Measurements from ENCODE around the gene DPH7. TPM values are rescaled to one million over a fixed set of nuclear protein-coding genes. Genes with fewer than 3 reads are reported as not detected.

DPH7 gene
- total RNA-seq, 3 donors from 2014 or later (not counting 1 experiment from before 2014, with no cell fraction given), result 39.5 to 51.0 (median 48.5) TPM

DNA sequence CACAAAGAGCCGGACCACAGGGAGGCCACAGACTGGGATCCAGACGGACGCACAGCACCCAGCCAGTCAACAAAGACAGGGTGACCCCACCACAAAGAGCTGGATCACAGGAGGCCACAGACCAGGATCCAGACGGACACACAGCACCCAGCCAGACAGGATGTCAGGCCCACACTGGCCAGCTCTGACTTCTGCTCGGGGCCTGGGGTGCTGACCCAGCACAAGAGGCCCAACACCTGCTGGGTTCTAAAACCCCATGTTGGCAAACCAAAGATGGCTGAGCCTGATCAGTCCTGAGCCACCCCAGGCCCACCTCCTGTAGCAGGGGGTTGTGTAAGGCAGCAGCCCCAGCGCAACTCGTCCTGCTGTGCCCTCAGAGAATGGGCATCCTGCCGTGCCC is 5.2 kb upstream of the DPH7 start:
- Mint-ChIP-seq H3K9me3 (no peaks in the 10 kb centered on the region), H3K4me1 (peaks cover 6 to 13% of the 10 kb centered on the region in 2 donors), H3K4me3 (no peak overlapping the region), H3K27me3 (ENCODE audit: low read depth in 2 of 2) (no peaks in the 10 kb centered on the region), H3K27ac (no peak overlapping the region), H3K36me3 (no peaks in the 10 kb centered on the region)
- H3K9me3 ChIP-seq (ENCODE audit: control insufficient read depth, insufficient read depth, low read length), result no peaks in the 10 kb centered on the region
- no peak overlapping the region for H3K4me3 ChIP-seq (ENCODE audit: low read length)
- WGBS (ENCODE audit: insufficient coverage), result 95% methylated on average over 8 of the region's 8 CpGs
- ATAC-seq, result no peak
- H3K4me1 ChIP-seq (ENCODE audit: control insufficient read depth, insufficient read depth, low read length), result peaks cover 6% of the 10 kb centered on the region
- intact Hi-C loops (cut with micrococcal nuclease), result no loop called here
- TF ChIP-seq, protein P1, sequence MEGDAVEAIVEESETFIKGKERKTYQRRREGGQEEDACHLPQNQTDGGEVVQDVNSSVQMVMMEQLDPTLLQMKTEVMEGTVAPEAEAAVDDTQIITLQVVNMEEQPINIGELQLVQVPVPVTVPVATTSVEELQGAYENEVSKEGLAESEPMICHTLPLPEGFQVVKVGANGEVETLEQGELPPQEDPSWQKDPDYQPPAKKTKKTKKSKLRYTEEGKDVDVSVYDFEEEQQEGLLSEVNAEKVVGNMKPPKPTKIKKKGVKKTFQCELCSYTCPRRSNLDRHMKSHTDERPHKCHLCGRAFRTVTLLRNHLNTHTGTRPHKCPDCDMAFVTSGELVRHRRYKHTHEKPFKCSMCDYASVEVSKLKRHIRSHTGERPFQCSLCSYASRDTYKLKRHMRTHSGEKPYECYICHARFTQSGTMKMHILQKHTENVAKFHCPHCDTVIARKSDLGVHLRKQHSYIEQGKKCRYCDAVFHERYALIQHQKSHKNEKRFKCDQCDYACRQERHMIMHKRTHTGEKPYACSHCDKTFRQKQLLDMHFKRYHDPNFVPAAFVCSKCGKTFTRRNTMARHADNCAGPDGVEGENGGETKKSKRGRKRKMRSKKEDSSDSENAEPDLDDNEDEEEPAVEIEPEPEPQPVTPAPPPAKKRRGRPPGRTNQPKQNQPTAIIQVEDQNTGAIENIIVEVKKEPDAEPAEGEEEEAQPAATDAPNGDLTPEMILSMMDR (IDR thresholded peaks at IDR 0.05), result no peak
- H3K27ac ChIP-seq (ENCODE audit: low read length), result no peak overlapping the region
- no peaks in the 10 kb centered on the region for H3K27me3 ChIP-seq (ENCODE audit: control insufficient read depth, insufficient read depth, low read length)
- peaks cover 30% of the 10 kb centered on the region for H3K36me3 ChIP-seq (ENCODE audit: control insufficient read depth, insufficient read depth, low read length)
- no peak for DNase-seq

DNA sequence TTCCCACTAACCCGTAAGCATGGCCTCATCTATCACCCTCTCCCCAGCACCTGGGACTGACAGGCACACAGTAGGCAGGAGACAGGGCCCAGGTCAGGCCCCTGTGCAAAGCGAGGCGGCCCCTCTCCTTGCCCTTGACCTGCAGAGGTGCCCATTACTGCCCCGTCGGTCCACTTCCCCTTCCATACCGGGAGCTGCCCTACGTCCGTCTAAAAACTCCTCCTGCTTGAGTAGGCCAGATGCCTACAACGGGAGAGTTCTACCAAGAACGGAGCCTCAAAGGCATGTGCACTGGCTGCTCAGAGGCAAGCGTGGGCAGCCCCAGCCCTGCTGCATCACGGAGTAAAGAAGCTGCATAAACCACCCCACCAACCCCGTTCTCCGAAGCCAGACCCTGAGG is 4.6 kb upstream of the DPH7 start:
- no peak overlapping the region for H3K27ac Mint-ChIP-seq
- 92% methylated on average over 14 of the region's 14 CpGs for WGBS (ENCODE audit: insufficient coverage)
- H3K4me3 Mint-ChIP-seq, result no peak overlapping the region

DNA sequence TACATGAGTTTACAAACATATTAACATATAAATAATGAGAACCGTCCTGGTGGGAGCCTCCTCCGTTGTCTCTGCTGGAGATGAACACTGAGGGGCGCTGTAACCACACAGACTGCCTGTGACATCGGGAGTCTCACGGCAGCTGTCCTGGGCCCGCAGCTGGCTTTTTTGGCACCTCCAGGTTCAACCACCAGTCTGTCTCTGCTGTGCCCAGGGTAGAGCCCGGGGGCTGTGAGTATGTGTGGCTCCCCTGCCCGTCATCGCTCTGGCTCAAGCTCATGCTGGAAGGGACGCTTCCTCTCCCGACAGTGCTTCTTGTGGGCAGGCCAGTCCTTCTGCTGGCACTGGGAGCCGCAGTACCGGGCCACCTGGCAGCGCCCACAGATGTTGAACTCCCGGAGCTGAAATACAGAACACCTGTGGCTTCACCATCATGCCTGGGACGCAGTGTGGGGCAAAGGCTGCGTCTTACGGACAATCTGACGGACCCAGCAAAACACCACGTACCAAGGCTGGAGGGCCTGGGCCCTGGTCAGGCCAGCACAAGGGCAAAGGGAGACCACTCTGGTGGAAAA is 3.6 kb upstream of the DPH7 start:
- Mint-ChIP-seq H3K9me3 (no peaks in the 10 kb centered on the region), H3K36me3 (no peaks in the 10 kb centered on the region), H3K4me3 (no peak overlapping the region), H3K4me1 (peaks cover 6 to 9% of the 10 kb centered on the region in 2 donors), H3K27me3 (ENCODE audit: low read depth in 2 of 2) (no peaks in the 10 kb centered on the region), H3K27ac (no peak overlapping the region)
- Histone ChIP-seq H3K27me3 (ENCODE audit: control insufficient read depth, insufficient read depth, low read length) (no peaks in the 10 kb centered on the region), H3K9me3 (ENCODE audit: control insufficient read depth, insufficient read depth, low read length) (no peaks in the 10 kb centered on the region), H3K36me3 (ENCODE audit: control insufficient read depth, insufficient read depth, low read length) (peaks cover 21% of the 10 kb centered on the region), H3K27ac (ENCODE audit: low read length) (no peak overlapping the region), H3K4me3 (ENCODE audit: low read length) (no peak overlapping the region), H3K4me1 (ENCODE audit: control insufficient read depth, insufficient read depth, low read length) (peaks cover 16% of the 10 kb centered on the region)
- ATAC-seq (no peak), DNase-seq (peak in 1 of 2 donors; percentile 35)
- 94% methylated on average over 20 of the region's 20 CpGs for WGBS (ENCODE audit: insufficient coverage)
- intact Hi-C loops (cut with micrococcal nuclease), result no loop called here
- TF ChIP-seq, protein P1 (IDR thresholded peaks at IDR 0.05), result no peak

More for the DNA sequence above, 4.6 kb upstream of the DPH7 start:
- ATAC-seq (no peak), DNase-seq (no peak)
- Histone ChIP-seq H3K27ac (ENCODE audit: low read length) (no peak overlapping the region), H3K4me3 (ENCODE audit: low read length) (no peak overlapping the region), H3K4me1 (ENCODE audit: control insufficient read depth, insufficient read depth, low read length) (peaks cover 7% of the 10 kb centered on the region), H3K27me3 (ENCODE audit: control insufficient read depth, insufficient read depth, low read length) (no peaks in the 10 kb centered on the region), H3K9me3 (ENCODE audit: control insufficient read depth, insufficient read depth, low read length) (no peaks in the 10 kb centered on the region), H3K36me3 (ENCODE audit: control insufficient read depth, insufficient read depth, low read length) (peaks cover 30% of the 10 kb centered on the region)
- H3K9me3 Mint-ChIP-seq, result no peaks in the 10 kb centered on the region
- H3K27me3 Mint-ChIP-seq (ENCODE audit: low read depth in 2 of 2), result no peaks in the 10 kb centered on the region
- H3K4me1 Mint-ChIP-seq, result peaks cover 6 to 14% of the 10 kb centered on the region in 2 donors
- H3K36me3 Mint-ChIP-seq, result no peaks in the 10 kb centered on the region
- TF ChIP-seq, protein P1 (IDR thresholded peaks at IDR 0.05), result no peak
- intact Hi-C loops (cut with micrococcal nuclease), result no loop called here
